SU-DHL-6 (cell line): ENCODE results near the gene PLEKHA8.

Experiments used
- EZH2phosphoT487 ChIP-seq: fragments of 200-600 bp; sonication (generic), shearing (Covaris generic); conservative IDR thresholded peaks from 2 replicates; pipeline ENCODE4 v1.6.1; 2018; ENCODE audit warnings: mild to moderate bottlenecking, antibody characterized with exemption, low read length, moderate library complexity, mixed read lengths
- TF ChIP-seq, protein P1 (sequence below): fragments of 200-600 bp; sonication (generic); IDR thresholded peaks from one replicate; pipeline ENCODE4 v1.5.1; 2017; ENCODE audit warnings: antibody characterized with exemption, mild to moderate bottlenecking, low read length, moderate library complexity; ENCODE audit not compliant: insufficient read depth, poor library complexity, severe bottlenecking

DNA sequence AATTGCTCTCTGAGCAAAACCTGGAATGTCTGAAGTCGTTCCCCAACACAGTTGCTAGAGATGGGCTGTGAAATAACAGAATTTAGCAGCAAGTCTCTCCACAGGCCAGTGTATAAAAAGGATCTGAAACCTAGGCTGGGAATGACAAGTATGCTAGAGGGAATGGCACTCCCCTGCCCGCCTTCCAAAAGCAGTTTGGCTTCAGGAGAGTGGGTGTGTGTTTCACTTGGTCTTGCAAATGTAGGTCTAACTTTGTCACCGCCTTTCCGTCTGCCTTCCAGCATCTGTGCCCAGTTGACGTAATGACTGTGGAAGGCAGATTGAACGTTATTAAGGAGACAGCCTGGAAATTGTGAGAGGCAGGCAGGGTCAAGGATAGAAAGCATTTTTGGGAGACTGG lies 88.6 kb downstream of the PLEKHA8 start:
- TF ChIP-seq, protein P1, sequence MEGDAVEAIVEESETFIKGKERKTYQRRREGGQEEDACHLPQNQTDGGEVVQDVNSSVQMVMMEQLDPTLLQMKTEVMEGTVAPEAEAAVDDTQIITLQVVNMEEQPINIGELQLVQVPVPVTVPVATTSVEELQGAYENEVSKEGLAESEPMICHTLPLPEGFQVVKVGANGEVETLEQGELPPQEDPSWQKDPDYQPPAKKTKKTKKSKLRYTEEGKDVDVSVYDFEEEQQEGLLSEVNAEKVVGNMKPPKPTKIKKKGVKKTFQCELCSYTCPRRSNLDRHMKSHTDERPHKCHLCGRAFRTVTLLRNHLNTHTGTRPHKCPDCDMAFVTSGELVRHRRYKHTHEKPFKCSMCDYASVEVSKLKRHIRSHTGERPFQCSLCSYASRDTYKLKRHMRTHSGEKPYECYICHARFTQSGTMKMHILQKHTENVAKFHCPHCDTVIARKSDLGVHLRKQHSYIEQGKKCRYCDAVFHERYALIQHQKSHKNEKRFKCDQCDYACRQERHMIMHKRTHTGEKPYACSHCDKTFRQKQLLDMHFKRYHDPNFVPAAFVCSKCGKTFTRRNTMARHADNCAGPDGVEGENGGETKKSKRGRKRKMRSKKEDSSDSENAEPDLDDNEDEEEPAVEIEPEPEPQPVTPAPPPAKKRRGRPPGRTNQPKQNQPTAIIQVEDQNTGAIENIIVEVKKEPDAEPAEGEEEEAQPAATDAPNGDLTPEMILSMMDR, result no peak
- no peak for TF ChIP-seq EZH2phosphoT487
